Subcutaneous adipose tissue (tissue), 4 donors: ENCODE data around the gene STK32C. TPM values are rescaled to one million over a fixed set of nuclear protein-coding genes. Genes with fewer than 3 reads are reported as not detected.

Experiments used
- total RNA-seq, 4 donors: library from RNA; depleted of rRNA; stranded (reverse); fragments of >200 nt; gene quantifications; one replicate each; pipeline ENCODE4 v1.1.0, GENCODE V29; 2016
- TF ChIP-seq, protein P1 (sequence below): fragments of 450-650 bp; IDR thresholded peaks from one replicate; pipeline ENCODE4 v1.5.1; 2016; ENCODE audit warnings: low read depth, mild to moderate bottlenecking, control low read depth, antibody characterized with exemption, moderate library complexity

Gene STK32C
- total RNA-seq, 4 donors from 2014 or later = 2.9 to 12.3 (median 10.9) TPM

DNA sequence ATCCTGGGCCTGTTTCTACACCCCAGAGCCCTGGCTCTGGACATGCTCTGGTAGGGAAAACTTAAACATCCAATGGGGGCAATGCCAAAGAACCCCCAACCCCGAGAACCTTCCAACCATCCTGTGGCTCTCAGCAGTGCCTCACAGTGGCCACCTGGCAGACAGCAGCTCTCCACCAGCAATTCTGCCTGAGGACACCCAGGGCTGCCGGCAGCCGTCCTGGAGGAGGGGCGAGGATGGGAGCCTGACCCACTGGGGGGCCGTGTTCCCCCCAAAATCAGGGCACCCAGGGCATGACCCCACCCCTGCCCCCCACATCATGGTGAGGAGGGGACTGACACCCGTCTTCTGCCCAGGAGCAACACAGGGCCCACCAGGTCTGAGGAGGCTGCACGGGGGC is 88.3 kb downstream of the STK32C start:
- TF ChIP-seq, protein P1, sequence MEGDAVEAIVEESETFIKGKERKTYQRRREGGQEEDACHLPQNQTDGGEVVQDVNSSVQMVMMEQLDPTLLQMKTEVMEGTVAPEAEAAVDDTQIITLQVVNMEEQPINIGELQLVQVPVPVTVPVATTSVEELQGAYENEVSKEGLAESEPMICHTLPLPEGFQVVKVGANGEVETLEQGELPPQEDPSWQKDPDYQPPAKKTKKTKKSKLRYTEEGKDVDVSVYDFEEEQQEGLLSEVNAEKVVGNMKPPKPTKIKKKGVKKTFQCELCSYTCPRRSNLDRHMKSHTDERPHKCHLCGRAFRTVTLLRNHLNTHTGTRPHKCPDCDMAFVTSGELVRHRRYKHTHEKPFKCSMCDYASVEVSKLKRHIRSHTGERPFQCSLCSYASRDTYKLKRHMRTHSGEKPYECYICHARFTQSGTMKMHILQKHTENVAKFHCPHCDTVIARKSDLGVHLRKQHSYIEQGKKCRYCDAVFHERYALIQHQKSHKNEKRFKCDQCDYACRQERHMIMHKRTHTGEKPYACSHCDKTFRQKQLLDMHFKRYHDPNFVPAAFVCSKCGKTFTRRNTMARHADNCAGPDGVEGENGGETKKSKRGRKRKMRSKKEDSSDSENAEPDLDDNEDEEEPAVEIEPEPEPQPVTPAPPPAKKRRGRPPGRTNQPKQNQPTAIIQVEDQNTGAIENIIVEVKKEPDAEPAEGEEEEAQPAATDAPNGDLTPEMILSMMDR = no peak

DNA sequence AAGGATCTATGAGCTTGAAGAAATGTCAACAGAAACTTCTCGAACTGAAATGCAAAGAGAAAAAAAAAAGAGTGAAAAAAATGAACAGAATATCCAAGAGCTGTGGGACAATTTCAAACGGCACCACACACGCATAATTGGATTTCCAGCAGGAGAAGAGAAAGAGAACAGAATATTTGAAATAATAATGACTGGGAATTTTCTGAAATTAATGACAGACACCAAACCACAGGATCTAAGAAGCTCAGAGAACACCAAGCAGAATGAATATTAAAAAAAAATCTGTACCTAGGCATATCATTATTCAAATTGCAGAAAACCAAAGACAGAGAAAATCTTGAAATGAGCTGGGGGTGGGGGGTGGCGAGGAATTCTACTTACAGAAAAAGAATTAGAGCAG is 93.8 kb downstream of the STK32C start:
- TF ChIP-seq, protein P1 = no peak

DNA sequence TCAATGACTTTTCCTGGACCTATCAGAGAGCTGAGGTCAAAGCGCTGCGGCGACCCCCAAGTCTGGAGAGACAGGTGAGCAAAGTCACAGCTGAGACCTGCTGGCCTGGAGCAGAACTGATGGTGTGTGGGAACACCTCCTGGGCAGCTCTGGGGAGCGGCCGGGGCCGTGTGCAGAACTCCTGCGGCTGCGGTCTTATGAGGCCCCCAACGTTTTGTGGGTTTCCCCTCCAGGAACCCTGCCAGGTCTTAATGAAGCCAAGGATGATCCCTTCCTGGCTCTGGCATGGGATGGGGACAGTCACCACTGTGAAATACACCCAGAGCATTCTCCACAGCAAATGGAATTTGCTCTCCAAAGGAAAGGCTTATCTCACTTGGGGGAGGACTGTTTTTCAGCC is 94.9 kb downstream of the STK32C start:
- TF ChIP-seq, protein P1 = no peak

DNA sequence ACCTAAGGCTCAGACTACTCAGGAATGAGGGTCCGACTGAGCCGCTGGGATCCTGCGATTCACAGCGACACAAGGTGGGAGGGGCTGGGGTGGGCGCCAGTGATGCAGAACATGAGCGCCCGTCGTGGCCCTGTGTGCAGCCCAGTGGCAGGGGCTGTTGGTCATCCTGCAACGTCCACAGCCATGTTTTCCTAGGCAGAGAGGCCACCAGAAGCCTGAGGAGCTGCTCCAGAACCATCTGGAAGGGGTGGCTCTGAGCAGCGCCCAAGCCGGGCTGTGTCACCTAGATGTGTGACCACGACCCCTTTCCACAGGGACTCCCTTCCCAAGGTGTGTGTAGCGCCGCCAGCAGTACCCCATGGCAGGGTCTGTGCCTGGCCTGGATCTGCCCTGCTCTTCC is 96.5 kb downstream of the STK32C start:
- TF ChIP-seq, protein P1 = no peak

DNA sequence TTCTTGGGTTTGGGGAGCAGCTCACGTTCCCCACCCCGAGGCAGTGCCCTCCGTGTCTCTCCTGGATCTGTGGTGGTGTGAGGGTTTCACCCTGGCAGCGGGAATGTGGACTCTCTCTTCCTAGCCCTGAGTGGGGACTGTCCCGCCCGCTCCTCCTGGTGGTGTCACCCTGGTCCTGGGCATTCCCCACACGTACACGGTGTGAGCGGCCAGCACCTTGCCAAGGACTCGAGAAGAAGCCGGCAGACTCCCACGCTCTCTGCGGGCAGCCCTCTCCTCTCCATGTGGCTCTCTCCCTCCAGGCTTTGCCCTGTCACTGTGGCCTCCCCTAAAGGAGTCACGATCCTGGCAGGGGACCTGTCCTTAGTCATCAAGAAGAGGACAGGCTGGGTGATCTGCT is 97.0 kb downstream of the STK32C start:
- TF ChIP-seq, protein P1 = no peak

DNA sequence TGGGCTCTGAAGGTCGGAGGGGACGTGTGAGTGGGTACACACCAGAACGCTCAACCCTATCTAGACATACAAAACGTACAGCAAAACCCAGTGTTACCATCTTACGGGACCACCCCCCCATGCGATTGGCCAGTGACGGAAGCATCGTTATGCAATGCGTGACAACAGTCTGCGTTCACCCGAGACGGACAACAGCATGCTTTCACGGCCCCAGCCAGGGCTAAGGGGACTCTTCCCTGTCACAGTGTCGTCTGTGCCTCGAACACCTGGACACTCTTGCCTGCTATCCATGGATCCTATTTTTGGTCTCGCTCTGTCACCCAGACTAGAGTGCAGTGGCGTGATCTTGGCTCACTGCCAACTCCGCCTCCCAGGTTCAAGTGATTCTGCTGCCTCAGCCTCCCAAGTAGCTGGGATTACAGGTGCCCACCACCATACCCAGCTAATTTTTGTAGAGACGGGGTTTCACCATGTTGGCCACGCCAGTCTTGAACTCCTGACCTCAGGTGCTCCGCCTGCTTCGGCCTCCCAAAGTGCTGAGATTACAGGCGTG is 97.7 kb downstream of the STK32C start:
- TF ChIP-seq, protein P1 = no peak

DNA sequence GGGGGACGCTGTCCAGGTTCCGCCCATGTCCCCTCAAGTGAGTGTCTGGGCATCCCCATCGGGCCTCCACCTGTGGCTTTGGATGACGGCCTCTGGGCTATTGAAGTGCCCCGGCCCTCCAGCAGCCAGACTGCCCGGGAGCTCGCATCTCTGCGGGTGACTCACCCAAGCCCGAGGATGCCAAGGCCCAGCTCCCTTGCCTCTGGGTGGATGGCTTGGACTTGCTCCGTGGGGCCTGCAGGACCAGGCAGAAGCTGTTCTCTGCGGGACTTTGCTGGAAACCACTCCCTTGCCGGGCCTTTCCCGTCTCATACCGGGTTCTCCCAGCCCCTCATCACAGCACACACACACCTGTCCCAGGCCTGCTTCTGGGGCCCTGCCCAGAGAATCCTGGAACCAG is 98.6 kb downstream of the STK32C start:
- TF ChIP-seq, protein P1 = no peak
